AG04449 (cell line): ENCODE data around the gene RPS28.
A peak's percentile ranks its signal among the peaks of the same experiment; 100 is the strongest.
"Not testable (repeated sequence)": the region's sequence is repeated elsewhere in the genome, so short reads cannot be mapped to it uniquely, and the experiment has no call there.

Experiments used
- CTCF ChIA-PET: fragments of 350-600 bp; formaldehyde crosslinking; extraction: SDS; loops from one replicate; lab custom pipeline; 2021; ENCODE audit warnings: antibody characterized with exemption; lab: Yijun Ruan, JAX
- POLR2A ChIA-PET: fragments of 400-600, 350-600 bp; formaldehyde crosslinking; extraction: SDS; loops from one replicate; lab custom pipeline; 2020; ENCODE audit warnings: antibody characterized with exemption, inconsistent platforms; lab: Yijun Ruan, JAX
- DNase-seq: peaks from one replicate; pipeline ENCODE4 v3.0.0-alpha.2; 2010; ENCODE audit warnings: low read depth, low spot score
- H3K4me3 ChIP-seq: 2 replicates; pipeline ENCODE4 v1.5.1; 2011; ENCODE audit warnings: low read depth, mild to moderate bottlenecking, control low read depth, low read length
- TF ChIP-seq, protein P1 (sequence below): IDR thresholded peaks from one replicate; pipeline ENCODE4 v1.5.1; 2011; ENCODE audit warnings: mild to moderate bottlenecking, moderate library complexity, low read length, control low read depth, inconsistent platforms; ENCODE audit not compliant: insufficient read depth; ENCODE audit errors: missing control alignments

Gene RPS28

DNA sequence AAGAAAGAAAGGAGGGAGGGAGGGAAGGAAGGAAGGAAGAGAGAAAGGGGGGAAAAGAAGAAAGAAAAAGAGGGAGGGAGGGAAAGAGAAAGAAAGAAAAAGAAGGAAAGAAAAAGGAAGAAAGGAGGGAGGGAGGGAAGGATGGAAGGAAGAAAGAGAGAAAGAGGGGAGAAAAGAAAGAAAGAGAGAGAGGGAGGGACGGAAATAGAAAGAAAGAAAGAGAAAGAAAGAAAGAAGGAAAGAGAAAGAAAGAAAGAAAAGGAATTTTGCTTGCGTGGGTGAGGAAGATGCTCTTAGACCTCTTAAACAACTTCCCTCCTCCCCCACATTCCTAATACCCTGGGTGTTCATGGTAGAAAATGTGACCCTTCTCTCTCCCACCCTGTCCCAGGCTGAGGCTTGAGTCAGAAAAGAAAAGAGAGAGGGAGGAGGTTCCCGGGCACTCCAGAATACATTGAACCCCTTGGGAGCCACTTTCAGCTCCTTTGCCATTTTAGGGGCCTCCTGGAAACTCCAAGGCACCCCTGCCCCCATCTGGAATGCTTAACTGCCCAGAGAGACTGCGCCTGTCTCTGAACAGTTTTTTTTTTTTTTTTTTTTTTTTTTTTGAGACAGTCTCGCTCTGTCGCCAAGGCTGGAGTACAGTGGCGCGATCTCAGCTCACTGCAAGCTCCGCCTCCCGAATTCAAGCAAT lies 31.0 kb downstream of the RPS28 start:
- TF ChIP-seq, protein P1, sequence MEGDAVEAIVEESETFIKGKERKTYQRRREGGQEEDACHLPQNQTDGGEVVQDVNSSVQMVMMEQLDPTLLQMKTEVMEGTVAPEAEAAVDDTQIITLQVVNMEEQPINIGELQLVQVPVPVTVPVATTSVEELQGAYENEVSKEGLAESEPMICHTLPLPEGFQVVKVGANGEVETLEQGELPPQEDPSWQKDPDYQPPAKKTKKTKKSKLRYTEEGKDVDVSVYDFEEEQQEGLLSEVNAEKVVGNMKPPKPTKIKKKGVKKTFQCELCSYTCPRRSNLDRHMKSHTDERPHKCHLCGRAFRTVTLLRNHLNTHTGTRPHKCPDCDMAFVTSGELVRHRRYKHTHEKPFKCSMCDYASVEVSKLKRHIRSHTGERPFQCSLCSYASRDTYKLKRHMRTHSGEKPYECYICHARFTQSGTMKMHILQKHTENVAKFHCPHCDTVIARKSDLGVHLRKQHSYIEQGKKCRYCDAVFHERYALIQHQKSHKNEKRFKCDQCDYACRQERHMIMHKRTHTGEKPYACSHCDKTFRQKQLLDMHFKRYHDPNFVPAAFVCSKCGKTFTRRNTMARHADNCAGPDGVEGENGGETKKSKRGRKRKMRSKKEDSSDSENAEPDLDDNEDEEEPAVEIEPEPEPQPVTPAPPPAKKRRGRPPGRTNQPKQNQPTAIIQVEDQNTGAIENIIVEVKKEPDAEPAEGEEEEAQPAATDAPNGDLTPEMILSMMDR, result no peak
- CTCF ChIA-PET, result interaction anchor here (1.4 to 5.8 kb wide), 20 partner anchors 9 to 234 kb away, joined by 4 to 121 read pairs (median 24); partner anchors contain the start of genes ANGPTL4, KANK3, MARCHF2 and MYO1F
- DNase-seq, result no peak
- peak overlapping the region; percentile 20 for H3K4me3 ChIP-seq
- POLR2A ChIA-PET, result no interaction called here

DNA sequence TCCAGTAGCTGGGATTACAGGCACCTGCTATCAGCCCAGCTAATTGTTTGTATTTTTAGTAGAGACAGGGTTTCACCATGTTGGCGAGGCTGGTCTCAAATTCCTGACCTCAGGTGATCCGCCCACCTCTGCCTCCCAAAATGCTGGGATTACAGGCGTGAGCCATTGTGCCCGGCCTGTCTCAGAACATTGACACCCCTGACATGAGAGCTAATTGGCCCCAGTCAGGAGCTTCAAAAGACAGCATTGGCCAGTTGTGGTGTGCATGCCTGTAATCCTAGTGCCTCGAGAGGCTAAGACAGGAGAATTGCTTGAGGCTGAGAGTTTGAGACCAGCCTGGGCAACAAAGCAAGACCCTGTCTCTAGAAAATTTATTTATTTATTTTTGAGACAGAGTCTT lies 31.5 kb downstream of the RPS28 start:
- H3K4me3 ChIP-seq, DNase-seq: not testable (repeated sequence)
- POLR2A ChIA-PET, result interaction anchor here (0.6 kb wide), 2 partner anchors 166 to 1315 kb away, joined by 3 read pairs; no protein-coding TSS in a partner anchor
- CTCF ChIA-PET, result interaction anchor here (0.7 to 5.8 kb wide), 30 partner anchors 10 to 233 kb away, joined by 3 to 121 read pairs (median 14); partner anchors contain the start of genes ANGPTL4, HNRNPM, KANK3 and MARCHF2

DNA sequence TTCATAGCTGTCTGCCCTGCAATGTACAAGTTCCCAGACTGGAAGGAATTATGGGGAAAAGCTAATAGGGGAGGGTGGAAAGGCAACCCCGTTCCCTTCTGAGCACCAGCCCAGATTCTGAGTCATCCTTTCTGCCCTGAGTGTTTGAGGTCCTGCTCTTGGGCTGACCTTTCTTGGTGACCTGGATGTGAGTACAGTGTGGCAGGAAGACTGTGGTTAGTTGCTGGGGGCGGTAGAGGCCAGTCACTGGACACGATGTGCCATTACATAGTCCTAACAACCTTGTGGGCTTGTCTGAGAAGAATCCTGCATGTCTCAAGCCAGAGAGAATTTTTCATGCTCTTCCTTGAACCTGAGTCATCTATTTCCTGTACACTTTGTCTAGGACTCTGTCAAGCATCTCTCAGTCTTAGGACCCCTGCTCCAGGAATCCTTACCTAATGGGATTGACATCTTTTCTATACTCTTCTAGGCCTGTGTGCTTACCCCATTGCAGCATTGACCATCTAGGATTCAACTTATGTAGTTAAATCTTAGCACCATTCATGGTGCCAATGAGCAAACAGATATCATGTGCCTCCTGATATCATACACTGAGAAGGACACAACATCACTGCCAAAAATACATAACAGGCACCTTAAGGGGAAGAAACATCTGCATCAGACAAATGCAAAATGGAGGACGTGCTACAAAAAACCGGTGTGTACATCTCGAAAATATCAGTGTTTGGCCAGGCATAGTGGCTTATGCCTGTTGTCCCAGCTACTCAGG lies 34.5 kb downstream of the RPS28 start:
- TF ChIP-seq, protein P1, result no peak
- ChIA-PET POLR2A (interaction anchor here (0.7 to 2.6 kb wide), 5 partner anchors 10 to 89 kb away, joined by 3 to 33 read pairs (median 3); partner anchors contain the start of genes ANGPTL4, HNRNPM and RAB11B), CTCF (interaction anchor here (0.9 to 5.8 kb wide), 20 partner anchors 8 to 223 kb away, joined by 3 to 121 read pairs (median 25); partner anchors contain the start of genes ANGPTL4, KANK3, MARCHF2 and MYO1F)

DNA sequence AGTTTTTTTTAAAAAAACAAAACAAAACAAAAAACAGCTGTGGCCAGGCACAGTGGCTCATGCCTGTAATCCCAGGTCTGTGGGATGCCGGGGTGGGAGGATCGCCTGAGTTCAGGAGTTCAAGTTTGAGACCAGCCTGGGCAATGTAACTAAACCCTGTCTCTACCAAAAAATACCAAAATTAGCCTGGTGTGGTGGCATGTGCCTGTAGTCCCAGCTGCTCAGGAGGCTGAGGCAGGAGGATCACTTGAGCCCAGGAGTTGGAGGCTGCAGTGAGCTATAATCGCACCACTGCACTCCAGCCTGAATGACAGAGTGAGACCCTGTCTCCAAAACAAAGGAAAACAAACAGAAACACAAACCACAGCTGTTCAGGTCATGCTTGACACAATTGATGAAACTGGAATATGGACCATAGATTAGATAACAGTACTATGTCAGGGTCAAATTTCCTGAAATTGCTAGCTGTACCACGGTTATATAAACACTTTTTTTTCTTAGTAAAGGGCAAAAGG lies 35.8 kb downstream of the RPS28 start:
- POLR2A ChIA-PET, result interaction anchor here (1.0 kb wide), 1 partner anchor 11 kb away, joined by 3 read pairs; no protein-coding TSS in a partner anchor
- CTCF ChIA-PET, result interaction anchor here (0.9 to 2.1 kb wide), 7 partner anchors 9 to 223 kb away, joined by 3 to 8 read pairs (median 4); partner anchors contain the start of gene MARCHF2
- TF ChIP-seq, protein P1, result no peak
- no peak overlapping the region for H3K4me3 ChIP-seq
- DNase-seq, result no peak

More for the DNA sequence above, 34.5 kb downstream of the RPS28 start:
- peak; percentile 75 for DNase-seq
- no peak overlapping the region for H3K4me3 ChIP-seq

- ChIA-PET CTCF (interaction anchor here (0.7 to 2.1 kb wide), 3 partner anchors 17 to 147 kb away, joined by 3 to 8 read pairs (median 4); no protein-coding TSS in a partner anchor), POLR2A (interaction anchor here (0.6 kb wide), 1 partner anchor 69 kb away, joined by 3 read pairs; no protein-coding TSS in a partner anchor)
- no peak for DNase-seq
- TF ChIP-seq, protein P1, result no peak
- no peak overlapping the region for H3K4me3 ChIP-seq
These were observed 37.7 kb downstream of the RPS28 start for GRCh38 chr19:8358948-8359347.

- TF ChIP-seq, protein P1, result no peak
- H3K4me3 ChIP-seq, result no peak overlapping the region
- CTCF ChIA-PET, result no interaction called here
- POLR2A ChIA-PET, result no interaction called here
- DNase-seq, result no peak
These were observed 38.9 kb downstream of the RPS28 start for GRCh38 chr19:8360196-8360595.
